ENCODE data around the gene SLC12A8.

The SLC12A8 gene

GRCh38 chr3:125072301-125072700, 140.2 kb downstream of the SLC12A8 start:
- Histone ChIP-seq H2BK12ac (ENCODE audit: low read length in 2 of 2) (peak overlapping the region in 1 of 2 experiments; percentile 18), H3K79me1 (replicated peaks; ENCODE audit: low read length, poor library complexity, severe bottlenecking) (no peaks in the 10 kb centered on the region), H3K4me1 (ENCODE audit: control insufficient read depth, insufficient read depth, low read depth, low read length) (no peaks in the 10 kb centered on the region), H2BK120ac (ENCODE audit: low read depth, low read length) (no peak overlapping the region), H3K27me3 (ENCODE audit: control insufficient read depth in 1 of 2, insufficient read depth in 1 of 2, low read length in 2 of 2) (peaks cover 0 to 7% of the 10 kb centered on the region in 2 experiments), H3K18ac (ENCODE audit: low read depth in 1 of 2, low read length in 2 of 2) (no peak overlapping the region), H3K4ac (ENCODE audit: low read depth in 1 of 2, low read length in 2 of 2) (no peak overlapping the region), H2BK15ac (ENCODE audit: low read depth, poor library complexity, severe bottlenecking) (no peak overlapping the region), H2AFZ (ENCODE audit: low read depth, low read length) (no peak overlapping the region), H4K91ac (ENCODE audit: low read length) (no peak overlapping the region), H3K27ac (ENCODE audit: low read length, poor library complexity, severe bottlenecking) (no peak overlapping the region), H3K14ac (ENCODE audit: low read length in 2 of 2) (no peak overlapping the region), H3K9ac (ENCODE audit: low read length) (no peak overlapping the region), H3K36me3 (ENCODE audit: control insufficient read depth in 1 of 2, insufficient read depth in 2 of 2, low read depth in 1 of 2, low read length in 2 of 2) (peaks cover 0 to 6% of the 10 kb centered on the region in 2 experiments), H2AK5ac (ENCODE audit: low read length, severe bottlenecking) (peak overlapping the region; percentile 39), H3K4me2 (ENCODE audit: low read length, poor library complexity, severe bottlenecking) (no peak overlapping the region), H4K8ac (ENCODE audit: low read length) (no peak overlapping the region), H3K4me3 (ENCODE audit: insufficient read depth in 1 of 2, low read depth in 1 of 2, low read length in 2 of 2) (no peak overlapping the region), H3K9me3 (ENCODE audit: control insufficient read depth, low read length) (no peaks in the 10 kb centered on the region), H3K23ac (ENCODE audit: low read length in 2 of 2) (no peak overlapping the region), H2BK5ac (ENCODE audit: low read depth, low read length, poor library complexity, severe bottlenecking) (no peak overlapping the region)
- DNase-seq, result no peak

GRCh38 chr3:125069968-125070745, 142.4 kb downstream of the SLC12A8 start:
- H3K23ac ChIP-seq (ENCODE audit: low read length in 2 of 2), result no peak overlapping the region
- WGBS, result 98% methylated on average over 6 of the region's 7 CpGs
- no peak overlapping the region for H2BK15ac ChIP-seq (ENCODE audit: low read depth, poor library complexity, severe bottlenecking)

GRCh38 chr3:125069452-125069851, 143.1 kb downstream of the SLC12A8 start:
- no CpG with 5 or more reads among the region's 1 CpG for WGBS
- no peak overlapping the region for H3K4me3 ChIP-seq (ENCODE audit: insufficient read depth in 1 of 2, low read depth in 1 of 2, low read length in 2 of 2)
- H3K27ac ChIP-seq (ENCODE audit: low read length, poor library complexity, severe bottlenecking), result no peak overlapping the region
- H3K36me3 ChIP-seq (ENCODE audit: control insufficient read depth in 1 of 2, insufficient read depth in 2 of 2, low read depth in 1 of 2, low read length in 2 of 2), result no peaks in the 10 kb centered on the region
- no peak overlapping the region for H4K91ac ChIP-seq (ENCODE audit: low read length)
- H3K4ac ChIP-seq (ENCODE audit: low read depth in 1 of 2, low read length in 2 of 2), result no peak overlapping the region
- no peaks in the 10 kb centered on the region for H3K27me3 ChIP-seq (ENCODE audit: control insufficient read depth in 1 of 2, insufficient read depth in 1 of 2, low read length in 2 of 2)
- H3K23ac ChIP-seq (ENCODE audit: low read length in 2 of 2), result no peak overlapping the region
- peak overlapping the region in 1 of 2 experiments; percentile 75 for H2BK12ac ChIP-seq (ENCODE audit: low read length in 2 of 2)
- H3K9me3 ChIP-seq (ENCODE audit: control insufficient read depth, low read length), result no peaks in the 10 kb centered on the region
- H3K79me1 ChIP-seq (replicated peaks; ENCODE audit: low read length, poor library complexity, severe bottlenecking), result no peaks in the 10 kb centered on the region
- no peaks in the 10 kb centered on the region for H3K4me1 ChIP-seq (ENCODE audit: control insufficient read depth, insufficient read depth, low read depth, low read length)
- H2BK120ac ChIP-seq (ENCODE audit: low read depth, low read length), result no peak overlapping the region
- no peak overlapping the region for H4K8ac ChIP-seq (ENCODE audit: low read length)
- no peak overlapping the region for H3K14ac ChIP-seq (ENCODE audit: low read length in 2 of 2)
- H3K4me2 ChIP-seq (ENCODE audit: low read length, poor library complexity, severe bottlenecking), result no peak overlapping the region
- H2AFZ ChIP-seq (ENCODE audit: low read depth, low read length), result no peak overlapping the region
- no peak overlapping the region for H3K18ac ChIP-seq (ENCODE audit: low read depth in 1 of 2, low read length in 2 of 2)
- no peak overlapping the region for H2AK5ac ChIP-seq (ENCODE audit: low read length, severe bottlenecking)
- no peak for DNase-seq
- no peak overlapping the region for H3K9ac ChIP-seq (ENCODE audit: low read length)
- no peak overlapping the region for H2BK5ac ChIP-seq (ENCODE audit: low read depth, low read length, poor library complexity, severe bottlenecking)
- no peak overlapping the region for H2BK15ac ChIP-seq (ENCODE audit: low read depth, poor library complexity, severe bottlenecking)

More at GRCh38 chr3:125069968-125070745, 142.4 kb downstream of the SLC12A8 start:
- Histone ChIP-seq H3K9ac (ENCODE audit: low read length) (no peak overlapping the region), H3K9me3 (ENCODE audit: control insufficient read depth, low read length) (no peaks in the 10 kb centered on the region), H3K14ac (ENCODE audit: low read length in 2 of 2) (no peak overlapping the region), H2BK5ac (ENCODE audit: low read depth, low read length, poor library complexity, severe bottlenecking) (no peak overlapping the region), H3K4ac (ENCODE audit: low read depth in 1 of 2, low read length in 2 of 2) (no peak overlapping the region), H2AK5ac (ENCODE audit: low read length, severe bottlenecking) (no peak overlapping the region), H4K8ac (ENCODE audit: low read length) (no peak overlapping the region), H3K4me2 (ENCODE audit: low read length, poor library complexity, severe bottlenecking) (no peak overlapping the region), H2BK120ac (ENCODE audit: low read depth, low read length) (no peak overlapping the region), H2BK12ac (ENCODE audit: low read length in 2 of 2) (no peak overlapping the region), H3K4me1 (ENCODE audit: control insufficient read depth, insufficient read depth, low read depth, low read length) (no peaks in the 10 kb centered on the region), H3K18ac (ENCODE audit: low read depth in 1 of 2, low read length in 2 of 2) (no peak overlapping the region), H2AFZ (ENCODE audit: low read depth, low read length) (no peak overlapping the region), H4K91ac (ENCODE audit: low read length) (no peak overlapping the region), H3K27me3 (ENCODE audit: control insufficient read depth in 1 of 2, insufficient read depth in 1 of 2, low read length in 2 of 2) (peaks cover 0 to 3% of the 10 kb centered on the region in 2 experiments), H3K79me1 (replicated peaks; ENCODE audit: low read length, poor library complexity, severe bottlenecking) (no peaks in the 10 kb centered on the region), H3K27ac (ENCODE audit: low read length, poor library complexity, severe bottlenecking) (no peak overlapping the region), H3K4me3 (ENCODE audit: insufficient read depth in 1 of 2, low read depth in 1 of 2, low read length in 2 of 2) (no peak overlapping the region), H3K36me3 (ENCODE audit: control insufficient read depth in 1 of 2, insufficient read depth in 2 of 2, low read depth in 1 of 2, low read length in 2 of 2) (peaks cover 0 to 3% of the 10 kb centered on the region in 2 experiments)
- DNase-seq, result no peak

- Histone ChIP-seq H3K23ac (ENCODE audit: low read length in 2 of 2) (no peak overlapping the region), H3K4me3 (ENCODE audit: insufficient read depth in 1 of 2, low read depth in 1 of 2, low read length in 2 of 2) (no peak overlapping the region), H2BK120ac (ENCODE audit: low read depth, low read length) (no peak overlapping the region), H3K4me1 (ENCODE audit: control insufficient read depth, insufficient read depth, low read depth, low read length) (peaks cover 2% of the 10 kb centered on the region), H2AFZ (ENCODE audit: low read depth, low read length) (no peak overlapping the region), H4K91ac (ENCODE audit: low read length) (no peak overlapping the region), H3K27me3 (ENCODE audit: control insufficient read depth in 1 of 2, insufficient read depth in 1 of 2, low read length in 2 of 2) (no peaks in the 10 kb centered on the region), H3K79me1 (replicated peaks; ENCODE audit: low read length, poor library complexity, severe bottlenecking) (no peaks in the 10 kb centered on the region), H2BK5ac (ENCODE audit: low read depth, low read length, poor library complexity, severe bottlenecking) (no peak overlapping the region), H3K4me2 (ENCODE audit: low read length, poor library complexity, severe bottlenecking) (no peak overlapping the region), H2BK12ac (ENCODE audit: low read length in 2 of 2) (no peak overlapping the region), H2AK5ac (ENCODE audit: low read length, severe bottlenecking) (no peak overlapping the region), H3K14ac (ENCODE audit: low read length in 2 of 2) (no peak overlapping the region), H3K27ac (ENCODE audit: low read length, poor library complexity, severe bottlenecking) (no peak overlapping the region), H2BK15ac (ENCODE audit: low read depth, poor library complexity, severe bottlenecking) (no peak overlapping the region), H3K36me3 (ENCODE audit: control insufficient read depth in 1 of 2, insufficient read depth in 2 of 2, low read depth in 1 of 2, low read length in 2 of 2) (no peaks in the 10 kb centered on the region), H3K9ac (ENCODE audit: low read length) (no peak overlapping the region), H3K4ac (ENCODE audit: low read depth in 1 of 2, low read length in 2 of 2) (no peak overlapping the region), H3K18ac (ENCODE audit: low read depth in 1 of 2, low read length in 2 of 2) (no peak overlapping the region), H4K8ac (ENCODE audit: low read length) (no peak overlapping the region), H3K9me3 (ENCODE audit: control insufficient read depth, low read length) (no peaks in the 10 kb centered on the region)
- DNase-seq, result no peak
- over 99% methylated on average over 4 of the region's 4 CpGs for WGBS
These were observed 144.3 kb downstream of the SLC12A8 start for GRCh38 chr3:125068265-125068664.

Data from mesenchymal stem cell (in vitro differentiated cells and primary cell).